GM23338 (cell line): ENCODE measurements around the gene CYBA. TPM values are rescaled to one million over a fixed set of nuclear protein-coding genes. Genes with fewer than 3 reads are reported as not detected.

ENCODE experiments used
- ATAC-seq: fragments of 200-7000 bp; cut with Tn5 transposase; 3 replicates; pipeline ENCODE4 v1.9.1; 2020
- DNase-seq: peaks from one replicate; pipeline ENCODE4 v3.0.0-alpha.2; 2015; ENCODE audit warnings: low spot score
- H2AFZ ChIP-seq: fragments of 200-600 bp; sonication (generic); 2 replicates; pipeline ENCODE4 v1.8.0; 2016; ENCODE audit warnings: antibody characterized with exemption, mild to moderate bottlenecking, moderate library complexity
- H3F3A ChIP-seq: fragments of 200-600 bp; sonication (generic); replicated peaks from 2 replicates; pipeline ENCODE4 v1.8.0; 2017; ENCODE audit warnings: antibody characterized with exemption, mixed run types, low read depth
- H3K27ac ChIP-seq: fragments of 200-600 bp; sonication (generic); 2 replicates; pipeline ENCODE4 v1.6.1; 2016; ENCODE audit warnings: low read depth
- H3K27me3 ChIP-seq: fragments of 200-600 bp; sonication (generic); 2 replicates; pipeline ENCODE4 v1.8.0; 2016; ENCODE audit warnings: mild to moderate bottlenecking, mixed run types, moderate library complexity; ENCODE audit not compliant: insufficient read depth
- H3K36me3 ChIP-seq: fragments of 200-600 bp; sonication (generic); 2 replicates; pipeline ENCODE4 v1.8.0; 2016; ENCODE audit warnings: mild to moderate bottlenecking; ENCODE audit not compliant: insufficient read depth
- H3K4me1 ChIP-seq: fragments of 200-600 bp; sonication (generic); 2 replicates; pipeline ENCODE4 v1.8.0; 2016; ENCODE audit warnings: mild to moderate bottlenecking, moderate library complexity; ENCODE audit not compliant: insufficient read depth
- H3K4me2 ChIP-seq: fragments of 200-600 bp; sonication (generic); 2 replicates; pipeline ENCODE4 v1.7.1; 2017; ENCODE audit warnings: mixed run types
- H3K4me3 ChIP-seq: fragments of 200-600 bp; sonication (generic); 2 replicates; pipeline ENCODE4 v1.6.1; 2016; ENCODE audit warnings: mixed run types
- H3K79me2 ChIP-seq: fragments of 200-600 bp; sonication (generic); replicated peaks from 2 replicates; pipeline ENCODE4 v1.8.0; 2017; ENCODE audit warnings: mild to moderate bottlenecking; ENCODE audit not compliant: insufficient read depth
- H3K9me2 ChIP-seq: fragments of 200-600 bp; sonication (generic); 2 replicates; pipeline ENCODE4 v1.8.0; 2017; ENCODE audit not compliant: insufficient read depth
- H4K20me1 ChIP-seq: fragments of 200-600 bp; sonication (generic); replicated peaks from 2 replicates; pipeline ENCODE4 v1.8.0; 2017; ENCODE audit warnings: mild to moderate bottlenecking; ENCODE audit not compliant: insufficient read depth
- H3K27ac Mint-ChIP-seq: 2 replicates; pipeline ENCODE4 v1.8.0; 2020; ENCODE audit warnings: inconsistent platforms, mild to moderate bottlenecking, moderate library complexity, mixed read lengths
- H3K27me3 Mint-ChIP-seq: 3 replicates; pipeline ENCODE4 v1.8.0; 2022; ENCODE audit warnings: low read depth, mild to moderate bottlenecking, moderate library complexity, mixed read lengths, inconsistent platforms; ENCODE audit not compliant: insufficient read depth, poor library complexity
- H3K36me3 Mint-ChIP-seq: 3 replicates; pipeline ENCODE4 v1.8.0; 2021; ENCODE audit warnings: low read depth, mild to moderate bottlenecking, inconsistent platforms, moderate library complexity, mixed read lengths
- H3K4me1 Mint-ChIP-seq: 3 replicates; pipeline ENCODE4 v1.8.0; 2020; ENCODE audit warnings: mild to moderate bottlenecking, inconsistent platforms, mixed read lengths
- H3K4me3 Mint-ChIP-seq: 3 replicates; pipeline ENCODE4 v1.8.0; 2021; ENCODE audit warnings: moderate library complexity, mild to moderate bottlenecking, inconsistent platforms, mixed read lengths
- H3K9me3 Mint-ChIP-seq: 3 replicates; pipeline ENCODE4 v1.8.0; 2020; ENCODE audit warnings: moderate library complexity, mild to moderate bottlenecking, inconsistent platforms, mixed read lengths
- CREB1 ChIP-seq: fragments of 250-450 bp; sonication (Bioruptor Pico); IDR thresholded peaks from 2 replicates; pipeline ENCODE4 v1.5.0; 2020; ENCODE audit warnings: low read depth, mild to moderate bottlenecking, moderate library complexity
- EZH2 ChIP-seq: fragments of 200-600 bp; sonication (generic); IDR thresholded peaks from one replicate; pipeline ENCODE4 v1.8.0; 2017; ENCODE audit warnings: antibody characterized with exemption, mild to moderate bottlenecking, low read depth; ENCODE audit not compliant: unreplicated experiment
- EZH2phosphoT487 ChIP-seq: fragments of 200-600 bp; sonication (generic); IDR thresholded peaks from one replicate; pipeline ENCODE4 v1.8.1; 2018; ENCODE audit warnings: antibody characterized with exemption; ENCODE audit not compliant: unreplicated experiment
- JUNB ChIP-seq: IDR thresholded peaks from one replicate; pipeline ENCODE4 v1.6.1; 2016; ENCODE audit warnings: antibody characterized with exemption; ENCODE audit not compliant: unreplicated experiment
- NANOG ChIP-seq: IDR thresholded peaks from 2 replicates; pipeline ENCODE4 v1.6.1; 2016; ENCODE audit warnings: antibody characterized with exemption, borderline replicate concordance
- POLR2AphosphoS5 ChIP-seq: IDR thresholded peaks from 2 replicates; pipeline ENCODE4 v1.6.1; 2016; ENCODE audit warnings: antibody characterized with exemption, low read depth
- STAT1 ChIP-seq: IDR thresholded peaks from one replicate; pipeline ENCODE4 v1.6.1; 2016; ENCODE audit warnings: antibody characterized with exemption; ENCODE audit not compliant: unreplicated experiment
- ZNF114 ChIP-seq: fragments of 250-450 bp; sonication (Bioruptor Pico); IDR thresholded peaks from 2 replicates; pipeline ENCODE4 v1.5.0; 2020; ENCODE audit warnings: mild to moderate bottlenecking, moderate library complexity
- ZNF331 ChIP-seq: fragments of 250-450 bp; sonication (Bioruptor Pico); IDR thresholded peaks from 2 replicates; pipeline ENCODE4 v1.5.0; 2020; ENCODE audit warnings: low read depth, mild to moderate bottlenecking, moderate library complexity
- long read RNA-seq: library from polyadenylated mRNA; unstranded; transcript quantifications from one replicate; pipeline ENCODE4 v2.0.0, GENCODE V29; 2020; ENCODE audit not compliant: unreplicated experiment
- polyA plus RNA-seq: library from polyadenylated mRNA; unstranded; fragments of >200 nt; fragmentation: Nextera tagmentation; extraction: Ambion mirVana; gene quantifications from 2 replicates; pipeline ENCODE4 v1.2.1, GENCODE V29; 2016
- total RNA-seq: library from RNA; depleted of rRNA; stranded (reverse); fragments of >200 nt; shearing (Covaris generic); gene quantifications from 2 replicates; pipeline ENCODE4 v1.2.3, GENCODE V29; 2014; rRNA removed
- TF ChIP-seq, protein P1 (sequence below), 2 experiments: fragments of 200-600 bp in 1 of 2; sonication (generic) in 1 of 2; conservative IDR thresholded peaks; 2 replicates each; pipeline versions ENCODE4 v1.5.1 to v1.6.1; 2016 to 2017; ENCODE audit warnings: antibody characterized with exemption in 2 of 2, low read depth in 2 of 2, mild to moderate bottlenecking in 2 of 2, moderate library complexity in 1 of 2
- TF ChIP-seq, protein P2 (sequence below): IDR thresholded peaks from one replicate; pipeline ENCODE4 v1.6.1; 2018; ENCODE audit warnings: antibody characterized with exemption; ENCODE audit not compliant: unreplicated experiment
- TF ChIP-seq, protein P3 (sequence below): IDR thresholded peaks from 2 replicates; pipeline ENCODE4 v1.6.1; 2016; ENCODE audit warnings: antibody characterized with exemption

CYBA gene
- total RNA-seq = 228 and 275 TPM in 2 replicates
- 281 and 285 TPM in 2 replicates for polyA plus RNA-seq
- long read RNA-seq, transcript CYBA-201 (6 exons, 797 nt) = major isoform, 182 of 193 reads
- long read RNA-seq, partial matches to known transcripts = 0 of 193 reads
- long read RNA-seq, other reads (novel, unspliced or antisense) = 11 of 193 reads

DNA sequence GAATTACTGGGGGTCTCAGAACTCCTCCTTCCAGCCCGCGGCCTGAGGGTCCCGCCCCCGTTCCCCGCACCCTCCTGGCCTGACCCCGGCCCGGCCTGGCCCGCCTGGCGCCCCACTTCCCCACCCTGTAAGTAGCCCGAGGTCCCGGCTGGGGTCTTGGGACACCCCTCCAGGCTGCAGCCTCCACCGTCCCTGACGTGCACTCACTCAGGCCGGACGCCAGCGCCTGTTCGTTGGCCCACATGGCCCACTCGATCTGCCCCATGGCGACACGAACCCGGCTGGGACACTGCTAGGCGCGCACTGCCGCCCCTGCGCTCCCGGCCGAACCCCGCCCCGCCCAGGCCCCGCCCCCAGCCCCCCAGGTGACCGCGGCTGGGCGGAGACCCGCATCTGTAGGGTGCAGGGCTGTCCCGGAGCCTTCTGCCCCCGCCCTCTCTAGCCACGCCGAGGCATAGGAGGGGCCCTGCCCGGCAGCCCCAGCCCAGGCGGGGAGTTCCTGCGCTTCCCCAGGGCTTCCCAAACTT, at the start of gene CYBA:
TSS of gene CYBA (minus strand) at position 305 of the 527 bp plus-strand sequence. CDS start at position 265, 40 bp downstream.
- Mint-ChIP-seq H3K9me3 (no peaks in the 10 kb centered on the region), H3K4me3 (peak within 1 kb of the TSS; percentile 87), H3K27me3 (peaks cover 4% of the 10 kb centered on the region), H3K27ac (peak within 1 kb of the TSS; percentile 44), H3K4me1 (peaks cover 8% of the 10 kb centered on the region; the same call in 2 of the 3 replicates), H3K36me3 (peaks cover 17% of the 10 kb centered on the region)
- H3K4me1 ChIP-seq = peaks cover 11% of the 10 kb centered on the region; the same call in 1 of the 2 replicates
- H3K79me2 ChIP-seq = peaks cover 14% of the 10 kb centered on the region; the same call in 1 of the 2 replicates
- DNase-seq = peak; percentile 81
- H3K27me3 ChIP-seq = no peaks in the 10 kb centered on the region
- no peak for TF ChIP-seq ZNF114 (CRISPR knock-in tag)
- TF ChIP-seq, protein P1, sequence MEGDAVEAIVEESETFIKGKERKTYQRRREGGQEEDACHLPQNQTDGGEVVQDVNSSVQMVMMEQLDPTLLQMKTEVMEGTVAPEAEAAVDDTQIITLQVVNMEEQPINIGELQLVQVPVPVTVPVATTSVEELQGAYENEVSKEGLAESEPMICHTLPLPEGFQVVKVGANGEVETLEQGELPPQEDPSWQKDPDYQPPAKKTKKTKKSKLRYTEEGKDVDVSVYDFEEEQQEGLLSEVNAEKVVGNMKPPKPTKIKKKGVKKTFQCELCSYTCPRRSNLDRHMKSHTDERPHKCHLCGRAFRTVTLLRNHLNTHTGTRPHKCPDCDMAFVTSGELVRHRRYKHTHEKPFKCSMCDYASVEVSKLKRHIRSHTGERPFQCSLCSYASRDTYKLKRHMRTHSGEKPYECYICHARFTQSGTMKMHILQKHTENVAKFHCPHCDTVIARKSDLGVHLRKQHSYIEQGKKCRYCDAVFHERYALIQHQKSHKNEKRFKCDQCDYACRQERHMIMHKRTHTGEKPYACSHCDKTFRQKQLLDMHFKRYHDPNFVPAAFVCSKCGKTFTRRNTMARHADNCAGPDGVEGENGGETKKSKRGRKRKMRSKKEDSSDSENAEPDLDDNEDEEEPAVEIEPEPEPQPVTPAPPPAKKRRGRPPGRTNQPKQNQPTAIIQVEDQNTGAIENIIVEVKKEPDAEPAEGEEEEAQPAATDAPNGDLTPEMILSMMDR (conservative IDR thresholded peaks at IDR 0.05; ENCODE audit: low read depth in 2 of 2) = no peak
- TF ChIP-seq, protein P2, sequence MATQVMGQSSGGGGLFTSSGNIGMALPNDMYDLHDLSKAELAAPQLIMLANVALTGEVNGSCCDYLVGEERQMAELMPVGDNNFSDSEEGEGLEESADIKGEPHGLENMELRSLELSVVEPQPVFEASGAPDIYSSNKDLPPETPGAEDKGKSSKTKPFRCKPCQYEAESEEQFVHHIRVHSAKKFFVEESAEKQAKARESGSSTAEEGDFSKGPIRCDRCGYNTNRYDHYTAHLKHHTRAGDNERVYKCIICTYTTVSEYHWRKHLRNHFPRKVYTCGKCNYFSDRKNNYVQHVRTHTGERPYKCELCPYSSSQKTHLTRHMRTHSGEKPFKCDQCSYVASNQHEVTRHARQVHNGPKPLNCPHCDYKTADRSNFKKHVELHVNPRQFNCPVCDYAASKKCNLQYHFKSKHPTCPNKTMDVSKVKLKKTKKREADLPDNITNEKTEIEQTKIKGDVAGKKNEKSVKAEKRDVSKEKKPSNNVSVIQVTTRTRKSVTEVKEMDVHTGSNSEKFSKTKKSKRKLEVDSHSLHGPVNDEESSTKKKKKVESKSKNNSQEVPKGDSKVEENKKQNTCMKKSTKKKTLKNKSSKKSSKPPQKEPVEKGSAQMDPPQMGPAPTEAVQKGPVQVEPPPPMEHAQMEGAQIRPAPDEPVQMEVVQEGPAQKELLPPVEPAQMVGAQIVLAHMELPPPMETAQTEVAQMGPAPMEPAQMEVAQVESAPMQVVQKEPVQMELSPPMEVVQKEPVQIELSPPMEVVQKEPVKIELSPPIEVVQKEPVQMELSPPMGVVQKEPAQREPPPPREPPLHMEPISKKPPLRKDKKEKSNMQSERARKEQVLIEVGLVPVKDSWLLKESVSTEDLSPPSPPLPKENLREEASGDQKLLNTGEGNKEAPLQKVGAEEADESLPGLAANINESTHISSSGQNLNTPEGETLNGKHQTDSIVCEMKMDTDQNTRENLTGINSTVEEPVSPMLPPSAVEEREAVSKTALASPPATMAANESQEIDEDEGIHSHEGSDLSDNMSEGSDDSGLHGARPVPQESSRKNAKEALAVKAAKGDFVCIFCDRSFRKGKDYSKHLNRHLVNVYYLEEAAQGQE = no peak
- TF ChIP-seq ZNF331 = no peak
- TF ChIP-seq STAT1 = no peak
- TF ChIP-seq POLR2AphosphoS5 = peak; percentile 96
- TF ChIP-seq, protein P3, sequence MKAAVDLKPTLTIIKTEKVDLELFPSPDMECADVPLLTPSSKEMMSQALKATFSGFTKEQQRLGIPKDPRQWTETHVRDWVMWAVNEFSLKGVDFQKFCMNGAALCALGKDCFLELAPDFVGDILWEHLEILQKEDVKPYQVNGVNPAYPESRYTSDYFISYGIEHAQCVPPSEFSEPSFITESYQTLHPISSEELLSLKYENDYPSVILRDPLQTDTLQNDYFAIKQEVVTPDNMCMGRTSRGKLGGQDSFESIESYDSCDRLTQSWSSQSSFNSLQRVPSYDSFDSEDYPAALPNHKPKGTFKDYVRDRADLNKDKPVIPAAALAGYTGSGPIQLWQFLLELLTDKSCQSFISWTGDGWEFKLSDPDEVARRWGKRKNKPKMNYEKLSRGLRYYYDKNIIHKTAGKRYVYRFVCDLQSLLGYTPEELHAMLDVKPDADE = no peak; the same call in 1 of the 2 replicates
- peak within 1 kb of the TSS; percentile 76; the same call in 1 of the 2 replicates for H3K27ac ChIP-seq
- ATAC-seq = peak; percentile 87
- peak within 1 kb of the TSS; percentile 96 for H3K4me3 ChIP-seq
- H4K20me1 ChIP-seq = peaks cover 7% of the 10 kb centered on the region; the same call in 1 of the 2 replicates
- peak within 1 kb of the TSS; percentile 98 for H3K4me2 ChIP-seq
- H3F3A ChIP-seq = 0 out of 2 replicates have a peak, but pooled peaks cover 4% of the 10 kb centered on the region
- no peak within 1 kb of the TSS for H2AFZ ChIP-seq
- no peaks in the 10 kb centered on the region; the same call in 1 of the 2 replicates for H3K36me3 ChIP-seq
- no peaks in the 10 kb centered on the region for H3K9me2 ChIP-seq

DNA sequence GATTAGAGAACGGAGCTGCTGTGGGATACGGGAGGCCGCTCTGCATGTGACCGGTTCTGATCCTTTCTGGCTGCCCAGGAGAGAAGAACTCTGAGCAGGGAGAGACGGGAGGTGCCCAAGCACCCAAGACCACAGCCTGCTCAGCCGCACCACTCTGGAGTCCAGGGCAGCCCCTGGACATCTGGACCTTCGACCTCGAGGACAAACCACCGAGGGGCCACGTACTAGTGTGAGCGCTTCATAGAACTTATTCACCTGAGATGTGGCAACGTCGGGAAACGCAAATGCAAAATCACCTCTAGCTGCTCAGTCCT, 49.4 kb upstream of the CYBA start:
- Mint-ChIP-seq H3K4me1 (peaks cover 9% of the 10 kb centered on the region), H3K27ac (no peak overlapping the region), H3K4me3 (no peak overlapping the region), H3K9me3 (no peaks in the 10 kb centered on the region), H3K36me3 (no peaks in the 10 kb centered on the region; the same call in 2 of the 3 replicates), H3K27me3 (peaks cover 6% of the 10 kb centered on the region)
- ATAC-seq = no peak
- no peaks in the 10 kb centered on the region for H3K36me3 ChIP-seq
- no peaks in the 10 kb centered on the region for H3K4me1 ChIP-seq
- H2AFZ ChIP-seq = no peak overlapping the region
- H4K20me1 ChIP-seq = peaks cover 5% of the 10 kb centered on the region; the same call in 1 of the 2 replicates
- no peaks in the 10 kb centered on the region for H3K27me3 ChIP-seq
- H3K4me3 ChIP-seq = no peak overlapping the region
- no peak overlapping the region for H3K27ac ChIP-seq
- H3K79me2 ChIP-seq = peaks cover 14% of the 10 kb centered on the region
- H3K9me2 ChIP-seq = no peaks in the 10 kb centered on the region
- no peaks in the 10 kb centered on the region for H3F3A ChIP-seq
- DNase-seq = no peak
- H3K4me2 ChIP-seq = no peak overlapping the region
- TF ChIP-seq EZH2phosphoT487 (no peak), CREB1 (no peak), NANOG (no peak), ZNF331 (no peak), JUNB (no peak), POLR2AphosphoS5 (no peak), EZH2 (no peak)
